ENCODE measurements around the gene SLC6A11.

SLC6A11 gene

DNA sequence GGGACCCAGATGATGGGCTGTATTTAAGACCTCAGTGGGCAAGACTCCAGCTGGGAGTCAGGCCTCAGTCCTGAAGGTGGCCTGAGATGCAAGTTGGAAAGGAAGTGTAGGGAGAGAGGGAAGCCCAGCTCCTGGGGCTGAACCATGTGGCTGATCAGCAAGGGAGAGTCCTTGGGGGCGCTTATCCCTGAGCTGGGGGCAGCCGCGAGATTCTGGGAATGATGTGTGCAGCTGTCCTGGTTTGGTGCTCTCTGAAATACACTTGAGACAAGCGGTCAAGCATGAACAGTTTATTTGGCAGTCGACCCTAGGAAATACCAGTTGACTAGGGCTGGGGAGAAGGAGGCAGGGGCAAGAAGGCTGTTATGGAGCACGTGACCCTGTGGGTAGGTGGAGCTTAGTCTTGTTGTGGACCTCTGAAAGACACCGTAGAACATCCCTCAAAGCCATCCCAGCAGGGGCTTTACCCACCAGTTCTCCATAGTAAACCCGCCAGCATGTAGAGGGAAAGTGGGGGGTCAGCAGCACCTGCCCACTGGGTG is 41.8 kb upstream of the SLC6A11 start:
- TF ChIP-seq, protein P1, sequence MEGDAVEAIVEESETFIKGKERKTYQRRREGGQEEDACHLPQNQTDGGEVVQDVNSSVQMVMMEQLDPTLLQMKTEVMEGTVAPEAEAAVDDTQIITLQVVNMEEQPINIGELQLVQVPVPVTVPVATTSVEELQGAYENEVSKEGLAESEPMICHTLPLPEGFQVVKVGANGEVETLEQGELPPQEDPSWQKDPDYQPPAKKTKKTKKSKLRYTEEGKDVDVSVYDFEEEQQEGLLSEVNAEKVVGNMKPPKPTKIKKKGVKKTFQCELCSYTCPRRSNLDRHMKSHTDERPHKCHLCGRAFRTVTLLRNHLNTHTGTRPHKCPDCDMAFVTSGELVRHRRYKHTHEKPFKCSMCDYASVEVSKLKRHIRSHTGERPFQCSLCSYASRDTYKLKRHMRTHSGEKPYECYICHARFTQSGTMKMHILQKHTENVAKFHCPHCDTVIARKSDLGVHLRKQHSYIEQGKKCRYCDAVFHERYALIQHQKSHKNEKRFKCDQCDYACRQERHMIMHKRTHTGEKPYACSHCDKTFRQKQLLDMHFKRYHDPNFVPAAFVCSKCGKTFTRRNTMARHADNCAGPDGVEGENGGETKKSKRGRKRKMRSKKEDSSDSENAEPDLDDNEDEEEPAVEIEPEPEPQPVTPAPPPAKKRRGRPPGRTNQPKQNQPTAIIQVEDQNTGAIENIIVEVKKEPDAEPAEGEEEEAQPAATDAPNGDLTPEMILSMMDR (IDR thresholded peaks at IDR 0.05; ENCODE audit: borderline replicate concordance, insufficient read depth, low read depth, low read length) = no peak
- H3K4me3 ChIP-seq (ENCODE audit: low read depth, low read length) = no peak overlapping the region

DNA sequence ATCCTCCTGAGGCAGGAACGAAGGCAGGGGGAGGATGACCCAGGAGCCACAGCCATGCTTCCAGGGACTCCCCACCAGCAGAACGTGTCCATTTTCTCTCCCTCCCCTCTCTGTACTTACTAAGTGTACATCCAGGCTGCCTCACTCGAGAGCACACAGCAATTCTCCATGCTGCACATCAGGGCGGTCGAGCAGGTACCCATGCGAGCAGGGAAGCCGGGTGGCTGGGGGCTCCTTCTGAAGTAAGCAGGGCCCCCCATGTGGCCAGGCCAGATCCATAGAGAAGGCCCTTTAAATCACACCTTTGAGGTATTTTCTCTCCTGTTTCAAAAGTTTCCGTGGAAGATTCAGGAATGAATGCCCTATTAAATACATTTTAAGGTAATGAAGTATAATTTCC is 41.2 kb upstream of the SLC6A11 start:
- no peak overlapping the region for H3K4me3 ChIP-seq (ENCODE audit: low read depth, low read length)
- TF ChIP-seq, protein P1 (IDR thresholded peaks at IDR 0.05; ENCODE audit: borderline replicate concordance, insufficient read depth, low read depth, low read length) = no peak

DNA sequence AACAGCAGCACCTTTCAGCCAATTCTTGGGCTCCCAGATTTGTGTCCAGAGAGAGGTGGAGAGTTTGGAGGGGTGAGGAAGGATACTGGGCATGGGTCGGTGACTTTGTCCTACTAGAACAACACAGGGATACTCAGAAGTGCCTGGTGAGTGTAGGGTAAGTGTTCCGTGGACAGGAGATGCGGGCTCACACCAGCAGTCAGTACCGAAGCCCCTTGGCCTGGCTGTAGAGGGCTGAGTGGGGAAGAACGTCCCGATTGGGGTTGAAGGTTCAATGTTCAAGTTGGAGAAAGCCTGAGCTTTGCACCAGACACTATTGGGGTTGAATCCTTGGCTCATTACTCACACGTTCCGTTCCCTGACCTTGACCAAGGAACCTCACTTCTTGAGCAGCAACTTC is 40.8 kb upstream of the SLC6A11 start:
- no peak overlapping the region for H3K4me3 ChIP-seq (ENCODE audit: low read depth, low read length)
- TF ChIP-seq, protein P1 (IDR thresholded peaks at IDR 0.05; ENCODE audit: borderline replicate concordance, insufficient read depth, low read depth, low read length) = no peak

DNA sequence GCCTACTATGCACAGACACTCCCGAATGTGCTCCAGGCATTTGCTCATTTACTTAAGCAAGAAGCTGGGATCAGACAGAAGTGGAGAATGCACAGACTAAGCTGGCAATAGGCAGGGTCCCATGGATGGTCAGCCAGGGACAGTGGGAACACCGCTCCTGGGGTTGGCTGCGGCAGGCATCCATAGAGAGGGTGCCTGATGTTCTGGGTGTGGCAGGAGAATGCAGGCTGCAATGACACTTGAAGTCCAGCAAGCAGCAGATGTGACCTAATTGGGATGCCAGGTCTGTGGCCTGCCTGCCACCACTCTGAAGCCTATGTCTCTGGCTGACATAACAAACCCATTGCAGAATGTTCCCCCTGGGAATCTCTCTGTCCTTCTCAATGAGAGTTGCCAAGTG is 40.2 kb upstream of the SLC6A11 start:
- TF ChIP-seq, protein P1 (IDR thresholded peaks at IDR 0.05; ENCODE audit: borderline replicate concordance, insufficient read depth, low read depth, low read length) = no peak
- H3K4me3 ChIP-seq (ENCODE audit: low read depth, low read length) = no peak overlapping the region

DNA sequence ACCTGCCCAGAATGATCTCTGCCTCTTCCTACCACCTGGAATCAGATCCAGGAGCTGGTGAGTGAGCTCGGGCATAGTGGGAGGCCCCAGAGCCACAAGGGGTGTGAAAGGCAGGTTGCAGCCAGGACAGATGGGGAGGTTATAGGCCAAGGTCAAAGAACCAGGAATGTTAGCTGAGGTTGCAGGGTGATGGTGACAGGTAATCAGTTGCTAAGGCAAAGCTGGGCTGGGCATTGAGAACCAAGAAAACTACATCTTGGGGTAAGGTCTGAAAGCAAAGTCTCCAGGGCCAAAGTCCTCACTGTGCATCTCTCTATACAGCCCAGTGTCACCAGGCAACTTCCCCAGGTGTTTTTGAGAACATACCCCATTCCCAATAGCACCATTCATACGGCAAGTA is 38.4 kb upstream of the SLC6A11 start:
- H3K4me3 ChIP-seq (ENCODE audit: low read depth, low read length) = no peak overlapping the region
- TF ChIP-seq, protein P1 (IDR thresholded peaks at IDR 0.05; ENCODE audit: borderline replicate concordance, insufficient read depth, low read depth, low read length) = no peak

DNA sequence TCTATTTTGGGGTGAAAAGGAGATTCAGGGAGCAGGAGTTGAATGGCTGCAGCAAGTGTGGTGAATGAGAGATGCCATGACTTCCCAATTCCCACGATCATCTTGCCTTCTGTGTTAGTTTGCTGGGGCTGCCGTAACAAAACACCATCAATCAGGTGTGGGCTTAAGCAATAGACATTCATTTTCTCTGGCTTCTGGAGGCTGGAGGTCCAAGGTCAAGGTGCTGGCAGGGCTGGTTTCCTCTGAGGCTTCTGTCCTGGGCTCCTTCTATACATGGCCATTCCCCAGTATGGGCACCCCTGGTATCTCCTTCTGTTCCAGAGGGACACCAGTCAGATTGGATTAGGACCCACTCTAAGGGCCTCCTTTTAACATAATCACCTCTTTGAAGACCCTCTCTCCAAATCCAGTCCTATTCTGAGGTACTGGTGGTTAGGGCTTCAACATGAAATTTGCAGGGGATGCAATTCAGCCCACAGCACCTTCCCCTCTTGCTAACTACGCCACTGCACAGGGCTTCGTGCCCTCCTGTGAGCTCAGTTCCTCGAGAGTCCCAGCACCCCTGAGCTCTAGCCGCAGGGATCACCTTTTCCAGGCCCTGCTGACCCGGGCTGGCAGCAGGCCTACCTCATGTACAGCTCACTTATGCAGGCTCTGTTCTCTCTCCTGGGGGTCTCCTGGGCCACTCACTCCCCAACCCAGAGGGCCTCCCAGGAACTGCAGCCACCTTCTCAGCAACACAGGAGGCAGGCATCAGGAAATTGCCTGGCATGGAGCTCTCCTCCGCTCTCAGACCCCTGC is 37.3 kb upstream of the SLC6A11 start:
- TF ChIP-seq, protein P1 (IDR thresholded peaks at IDR 0.05; ENCODE audit: borderline replicate concordance, insufficient read depth, low read depth, low read length) = no peak
- no peak overlapping the region for H3K4me3 ChIP-seq (ENCODE audit: low read depth, low read length)

DNA sequence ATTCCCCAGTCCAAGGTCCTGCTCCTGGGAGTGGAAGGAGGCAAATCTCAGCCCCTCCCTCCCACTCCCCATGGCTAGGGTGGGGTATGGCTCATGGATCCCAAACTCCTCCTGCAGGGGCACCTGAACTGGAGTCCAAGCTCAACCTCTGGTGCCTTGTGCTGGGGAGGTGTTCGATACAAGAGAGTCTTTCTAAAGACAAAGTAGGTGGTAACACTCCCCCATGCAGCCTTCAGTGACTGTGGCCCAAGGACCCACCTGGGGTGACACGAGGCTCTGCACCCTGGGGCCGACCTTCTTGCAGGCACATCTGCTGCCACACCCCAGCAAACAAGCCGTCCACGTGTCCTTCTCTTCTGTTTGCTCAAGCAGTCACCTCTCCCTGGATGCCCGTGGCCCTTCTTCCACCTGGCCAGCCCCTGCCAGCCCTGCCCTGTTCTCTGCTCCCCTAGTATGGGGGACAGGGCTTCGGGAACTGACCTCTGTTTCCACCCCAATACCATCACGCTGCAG is 36.7 kb upstream of the SLC6A11 start:
- TF ChIP-seq, protein P1 (IDR thresholded peaks at IDR 0.05; ENCODE audit: borderline replicate concordance, insufficient read depth, low read depth, low read length) = no peak

More for the DNA sequence above, 36.7 kb upstream of the SLC6A11 start:
- no peak overlapping the region for H3K4me3 ChIP-seq (ENCODE audit: low read depth, low read length)
